ENCODE data around the gene SULF2.

GRCh38 chr20:47782076-47782475 is 3.2 kb downstream of the SULF2 start:
- TF ChIP-seq BHLHE40 (IDR thresholded peaks at IDR 0.05; ENCODE audit: borderline replicate concordance), result no peak
- no peak for TF ChIP-seq L3MBTL2 (conservative IDR thresholded peaks at IDR 0.05)
- no peak for TF ChIP-seq SP1 (IDR thresholded peaks at IDR 0.05)
- no peak for TF ChIP-seq ELF4 (IDR thresholded peaks at IDR 0.05)
- no peak for TF ChIP-seq PKNOX1 (IDR thresholded peaks at IDR 0.05)
- no peak for TF ChIP-seq SUZ12 (IDR thresholded peaks at IDR 0.05)
- TF ChIP-seq FOXK2 (IDR thresholded peaks at IDR 0.05), result no peak
- TF ChIP-seq ARNT (IDR thresholded peaks at IDR 0.05), result no peak
- no peak for TF ChIP-seq CTBP1 (IDR thresholded peaks at IDR 0.05; ENCODE audit: borderline replicate concordance)
- no peak for TF ChIP-seq FOXM1 (IDR thresholded peaks at IDR 0.05; ENCODE audit: borderline replicate concordance)
